ENCODE measurements around the gene P2RY11.

The P2RY11 gene

DNA sequence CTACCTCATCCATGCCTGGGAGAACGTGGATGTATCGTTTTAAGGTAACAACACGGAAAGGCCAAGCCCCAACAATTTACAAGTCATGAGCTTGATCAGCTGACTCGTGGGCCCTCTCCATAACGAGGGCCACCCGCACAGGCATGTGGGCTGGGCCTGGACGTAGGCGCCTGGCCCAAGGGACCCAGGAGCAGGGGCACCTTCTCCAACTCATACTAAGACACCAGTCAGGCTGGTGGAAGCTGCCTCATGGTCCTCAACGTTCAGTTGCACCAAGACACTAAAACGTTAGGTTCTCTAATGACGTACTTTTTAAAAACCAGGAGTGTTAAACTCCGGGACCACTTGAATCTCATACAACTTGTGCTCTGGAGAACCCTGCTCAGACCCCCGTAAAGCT is 30.0 kb downstream of the P2RY11 start:
- no peak overlapping the region for H3K4me3 ChIP-seq (ENCODE audit: low read depth, low read length)
- TF ChIP-seq, protein P1, sequence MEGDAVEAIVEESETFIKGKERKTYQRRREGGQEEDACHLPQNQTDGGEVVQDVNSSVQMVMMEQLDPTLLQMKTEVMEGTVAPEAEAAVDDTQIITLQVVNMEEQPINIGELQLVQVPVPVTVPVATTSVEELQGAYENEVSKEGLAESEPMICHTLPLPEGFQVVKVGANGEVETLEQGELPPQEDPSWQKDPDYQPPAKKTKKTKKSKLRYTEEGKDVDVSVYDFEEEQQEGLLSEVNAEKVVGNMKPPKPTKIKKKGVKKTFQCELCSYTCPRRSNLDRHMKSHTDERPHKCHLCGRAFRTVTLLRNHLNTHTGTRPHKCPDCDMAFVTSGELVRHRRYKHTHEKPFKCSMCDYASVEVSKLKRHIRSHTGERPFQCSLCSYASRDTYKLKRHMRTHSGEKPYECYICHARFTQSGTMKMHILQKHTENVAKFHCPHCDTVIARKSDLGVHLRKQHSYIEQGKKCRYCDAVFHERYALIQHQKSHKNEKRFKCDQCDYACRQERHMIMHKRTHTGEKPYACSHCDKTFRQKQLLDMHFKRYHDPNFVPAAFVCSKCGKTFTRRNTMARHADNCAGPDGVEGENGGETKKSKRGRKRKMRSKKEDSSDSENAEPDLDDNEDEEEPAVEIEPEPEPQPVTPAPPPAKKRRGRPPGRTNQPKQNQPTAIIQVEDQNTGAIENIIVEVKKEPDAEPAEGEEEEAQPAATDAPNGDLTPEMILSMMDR (conservative IDR thresholded peaks at IDR 0.05; ENCODE audit: low read depth, low read length) = no peak
- no peak for DNase-seq (ENCODE audit: low read depth)

- no peak overlapping the region for H3K4me3 ChIP-seq (ENCODE audit: low read depth, low read length)
- no peak for DNase-seq (ENCODE audit: low read depth)
- TF ChIP-seq, protein P1 (conservative IDR thresholded peaks at IDR 0.05; ENCODE audit: low read depth, low read length) = no peak
These were observed 30.5 kb downstream of the P2RY11 start for GRCh38 chr19:10141973-10142372.

- no peak for DNase-seq (ENCODE audit: low read depth)
- no peak overlapping the region for H3K4me3 ChIP-seq (ENCODE audit: low read depth, low read length)
- TF ChIP-seq, protein P1 (conservative IDR thresholded peaks at IDR 0.05; ENCODE audit: low read depth, low read length) = no peak
These were observed 31.3 kb downstream of the P2RY11 start for GRCh38 chr19:10142701-10143375.

GRCh38 chr19:10143681-10144080 is 32.2 kb downstream of the P2RY11 start:
- DNase-seq (ENCODE audit: low read depth) = no peak
- H3K4me3 ChIP-seq (ENCODE audit: low read depth, low read length) = no peak overlapping the region
- TF ChIP-seq, protein P1 (conservative IDR thresholded peaks at IDR 0.05; ENCODE audit: low read depth, low read length) = no peak

GRCh38 chr19:10144361-10144760 is 32.9 kb downstream of the P2RY11 start:
- TF ChIP-seq, protein P1 (conservative IDR thresholded peaks at IDR 0.05; ENCODE audit: low read depth, low read length) = no peak
- no peak for DNase-seq (ENCODE audit: low read depth)
- H3K4me3 ChIP-seq (ENCODE audit: low read depth, low read length) = no peak overlapping the region

GRCh38 chr19:10145031-10145430 is 33.5 kb downstream of the P2RY11 start:
- TF ChIP-seq, protein P1 (conservative IDR thresholded peaks at IDR 0.05; ENCODE audit: low read depth, low read length) = no peak

GRCh38 chr19:10146142-10146541 is 34.6 kb downstream of the P2RY11 start:
- no peak for DNase-seq (ENCODE audit: low read depth)

More at GRCh38 chr19:10145031-10145430, 33.5 kb downstream of the P2RY11 start:
- DNase-seq (ENCODE audit: low read depth) = no peak
- H3K4me3 ChIP-seq (ENCODE audit: low read depth, low read length) = no peak overlapping the region

More at GRCh38 chr19:10146142-10146541, 34.6 kb downstream of the P2RY11 start:
- TF ChIP-seq, protein P1 (conservative IDR thresholded peaks at IDR 0.05; ENCODE audit: low read depth, low read length) = no peak
- no peak overlapping the region for H3K4me3 ChIP-seq (ENCODE audit: low read depth, low read length)

Measured in choroid plexus epithelial cell (primary cell).